GM12878 (cell line): ENCODE data around the gene COL26A1. TPM values are rescaled to one million over a fixed set of nuclear protein-coding genes. Genes with fewer than 3 reads are reported as not detected.

ENCODE experiments used
- ATAC-seq: fragments of 200-7000 bp; cut with Tn5 transposase; 3 replicates; pipeline ENCODE4 v1.9.1; 2020; ENCODE audit warnings: mild to moderate bottlenecking, moderate library complexity
- BruUV-seq: library from RNA; stranded (reverse); fragments of 400-500 nt; replicated peaks from 2 replicates; lab custom pipeline; 2021; lab: Mats Ljungman, UMichigan
- CTCF ChIA-PET: fragments of 300-600 bp; sonication (Branson Sonifier 250); formaldehyde crosslinking; extraction: SDS; loops from one replicate; lab custom pipeline; 2021; ENCODE audit warnings: inconsistent platforms; lab: Yijun Ruan, JAX
- POLR2A ChIA-PET: fragments of 350-600 bp; formaldehyde crosslinking; extraction: SDS; loops from one replicate; lab custom pipeline; 2021; ENCODE audit warnings: inconsistent platforms; lab: Charles Lee
- RAD21 ChIA-PET: fragments of 300-600 bp; sonication (Branson Sonifier 250); formaldehyde crosslinking; loops from one replicate; lab custom pipeline; 2023; ENCODE audit warnings: antibody characterized with exemption; ENCODE audit not compliant: unreplicated experiment; lab: Charles Lee
- SMC1A ChIA-PET: fragments of 300-600 bp; sonication (Branson Sonifier 250); formaldehyde crosslinking; loops from one replicate; lab custom pipeline; 2023; ENCODE audit not compliant: unreplicated experiment, uncharacterized antibody; lab: Charles Lee
- DNase-seq: peaks from one replicate; pipeline ENCODE4 v3.0.0-alpha.2; 2011; ENCODE audit warnings: low read depth, low spot score
- FAIRE-seq: peaks from 3 replicates; lab custom pipeline; 2011; peaks lifted over from hg19 to GRCh38; lab: Jason Lieb, UNC
- H2AFZ ChIP-seq: 2 replicates; pipeline ENCODE4 v1.6.0; 2011; ENCODE audit warnings: low read depth, low read length, control low read depth; ENCODE audit not compliant: control insufficient read depth
- H3K27ac ChIP-seq: 2 replicates; pipeline ENCODE4 v1.5.1; 2011; ENCODE audit warnings: control low read depth; ENCODE audit not compliant: control insufficient read depth, insufficient read depth
- H3K27me3 ChIP-seq, 2 experiments: replicated peaks in 1 of 2; 2 replicates each; pipeline versions ENCODE4 v1.6.0 to v1.6.1; 2011; ENCODE audit warnings: low read length in 1 of 2; ENCODE audit not compliant: control insufficient read depth in 2 of 2, insufficient read depth in 2 of 2
- H3K36me3 ChIP-seq, 2 experiments: 2 replicates each; pipeline ENCODE4 v1.5.1; 2011; ENCODE audit warnings: low read length in 1 of 2; ENCODE audit not compliant: control insufficient read depth in 2 of 2, insufficient read depth in 2 of 2
- H3K4me1 ChIP-seq: 2 replicates; pipeline ENCODE4 v1.6.1; 2011; ENCODE audit warnings: mild to moderate bottlenecking, low read length, moderate library complexity, mixed read lengths; ENCODE audit not compliant: control insufficient read depth, insufficient read depth
- H3K4me2 ChIP-seq: 2 replicates; pipeline ENCODE4 v1.6.0; 2011; ENCODE audit warnings: control low read depth; ENCODE audit not compliant: control insufficient read depth, insufficient read depth
- H3K4me3 ChIP-seq: fragments of 200-600 bp; sonication (generic); 2 replicates; pipeline ENCODE4 v1.5.1; 2016
- H3K79me2 ChIP-seq: 2 replicates; pipeline ENCODE4 v1.6.0; 2011; ENCODE audit warnings: low read length; ENCODE audit not compliant: control insufficient read depth, insufficient read depth
- H3K9ac ChIP-seq: 2 replicates; pipeline ENCODE4 v1.8.0; 2011; ENCODE audit warnings: low read length, control low read depth, mixed read lengths; ENCODE audit not compliant: control insufficient read depth, insufficient read depth
- H3K9me3 ChIP-seq: replicated peaks from 3 replicates; pipeline ENCODE4 v1.5.1; 2011; ENCODE audit warnings: mild to moderate bottlenecking, low read length; ENCODE audit not compliant: control insufficient read depth, insufficient read depth
- H4K20me1 ChIP-seq: 2 replicates; pipeline ENCODE4 v1.6.0; 2011; ENCODE audit not compliant: control insufficient read depth, insufficient read depth
- BMI1 ChIP-seq: fragments of 450-650 bp; IDR thresholded peaks from 2 replicates; pipeline ENCODE4 v1.6.1; 2016; ENCODE audit warnings: mild to moderate bottlenecking, moderate library complexity, borderline replicate concordance
- CEBPZ ChIP-seq: fragments of 150-350 bp; IDR thresholded peaks from 2 replicates; pipeline ENCODE4 v1.6.1; 2016; ENCODE audit warnings: low read depth, low read length
- EED ChIP-seq: sonication (generic); IDR thresholded peaks from 2 replicates; pipeline ENCODE4 v1.6.1; 2016; ENCODE audit warnings: antibody characterized with exemption, low read depth
- EZH2 ChIP-seq: IDR thresholded peaks from 2 replicates; pipeline ENCODE4 v1.6.1; 2012; ENCODE audit warnings: low read depth, mild to moderate bottlenecking, control low read depth, inconsistent platforms, low read length, borderline replicate concordance; ENCODE audit not compliant: control insufficient read depth
- MEF2A ChIP-seq: IDR thresholded peaks from 2 replicates; pipeline ENCODE4 v1.6.1; 2011; ENCODE audit warnings: low read depth, mild to moderate bottlenecking, low read length, moderate library complexity; ENCODE audit not compliant: insufficient read depth
- MYC ChIP-seq: IDR thresholded peaks from 2 replicates; pipeline ENCODE4 v1.6.1; 2011; ENCODE audit warnings: mild to moderate bottlenecking, low read length, moderate library complexity, inconsistent platforms; ENCODE audit not compliant: insufficient read depth, insufficient replicate concordance, insufficient read length, severe bottlenecking
- TBL1XR1 ChIP-seq: IDR thresholded peaks from 2 replicates; pipeline ENCODE4 v1.6.1; 2012; ENCODE audit warnings: low read depth, low read length, improper control_type of control experiment
- USF2 ChIP-seq: IDR thresholded peaks from 2 replicates; pipeline ENCODE4 v1.6.1; 2011; ENCODE audit warnings: low read depth, low read length, improper control_type of control experiment, borderline replicate concordance
- YY1 ChIP-seq: IDR thresholded peaks from 2 replicates; pipeline ENCODE4 v1.6.1; 2011; ENCODE audit warnings: low read depth, mild to moderate bottlenecking, low read length
- ZBED1 ChIP-seq: IDR thresholded peaks from 2 replicates; pipeline ENCODE4 v1.6.1; 2016; ENCODE audit warnings: borderline replicate concordance
- ZBTB11 ChIP-seq: fragments of 450-650 bp; formaldehyde crosslinking; IDR thresholded peaks from 2 replicates; pipeline ENCODE4 v1.5.0; 2022; ENCODE audit warnings: mild to moderate bottlenecking, missing genetic modification characterization
- WGBS: methylation state at CpG from one replicate; pipeline ENCODE4 v1.1.6; 2016; ENCODE audit warnings: low lambda C conversion rate; ENCODE audit not compliant: insufficient replicate concordance, insufficient coverage; ENCODE audit errors: missing lambda C conversion rate; 5-methylcytosine and 5-hydroxymethylcytosine counted together
- in situ Hi-C: fragments of 300-500 bp; cut with MboI; formaldehyde crosslinking; loops from 9 replicates; pipeline ENCODE4 v1.14.3; 2018; ENCODE audit warnings: mixed read lengths
- intact Hi-C: fragments of 100-400 bp; cut with micrococcal nuclease; formaldehyde crosslinking; loops from one replicate; pipeline ENCODE4 v1.14.2; 2022; ENCODE audit not compliant: unreplicated experiment
- polyA plus RNA-seq, 11 experiments: library from polyadenylated mRNA; depleted of rRNA in 4 of 11; unstranded in 6 of 11; stranded (reverse) in 5 of 11; fragments of >200 nt; fragmentation: Nextera tagmentation in 4 of 11; fragmentation: Illumina TruSeq in 1 of 11; extraction: Ambion mirVana in 4 of 11; extraction: Trizol in 1 of 11; gene quantifications; 1 replicate in 1 of 11; 2 replicates in 10 of 11; pipeline versions ENCODE4 v1.2.1 to v1.2.3, GENCODE V29; 2011 to 2016; ENCODE audit warnings: inconsistent platforms in 2 of 11, missing spikeins in 2 of 11, low read depth in 1 of 11
- total RNA-seq, 4 experiments: library from RNA; depleted of rRNA in 3 of 4; stranded (reverse); fragments of >200 nt in 3 of 4; fragmentation: Illumina TruSeq in 1 of 4; extraction: Trizol in 1 of 4; gene quantifications; 2 replicates each; pipeline versions ENCODE4 v1.2.1 to v1.2.3, GENCODE V29; 2013 to 2021
- TF ChIP-seq, protein P1 (sequence below): IDR thresholded peaks from 2 replicates; pipeline ENCODE4 v1.6.1; 2011; ENCODE audit warnings: mild to moderate bottlenecking, low read depth, low read length, moderate library complexity; ENCODE audit not compliant: insufficient replicate concordance
- TF ChIP-seq, protein P2 (sequence below): IDR thresholded peaks from 2 replicates; pipeline ENCODE4 v1.6.1; 2012; ENCODE audit warnings: low read depth, low read length, improper control_type of control experiment

Gene COL26A1
- total and polyA plus RNA-seq, 10 of the 15 experiments (the other 5 are each of a cell fraction or from before 2014, with no cell fraction given): 0.08 TPM; not detected in 9

DNA sequence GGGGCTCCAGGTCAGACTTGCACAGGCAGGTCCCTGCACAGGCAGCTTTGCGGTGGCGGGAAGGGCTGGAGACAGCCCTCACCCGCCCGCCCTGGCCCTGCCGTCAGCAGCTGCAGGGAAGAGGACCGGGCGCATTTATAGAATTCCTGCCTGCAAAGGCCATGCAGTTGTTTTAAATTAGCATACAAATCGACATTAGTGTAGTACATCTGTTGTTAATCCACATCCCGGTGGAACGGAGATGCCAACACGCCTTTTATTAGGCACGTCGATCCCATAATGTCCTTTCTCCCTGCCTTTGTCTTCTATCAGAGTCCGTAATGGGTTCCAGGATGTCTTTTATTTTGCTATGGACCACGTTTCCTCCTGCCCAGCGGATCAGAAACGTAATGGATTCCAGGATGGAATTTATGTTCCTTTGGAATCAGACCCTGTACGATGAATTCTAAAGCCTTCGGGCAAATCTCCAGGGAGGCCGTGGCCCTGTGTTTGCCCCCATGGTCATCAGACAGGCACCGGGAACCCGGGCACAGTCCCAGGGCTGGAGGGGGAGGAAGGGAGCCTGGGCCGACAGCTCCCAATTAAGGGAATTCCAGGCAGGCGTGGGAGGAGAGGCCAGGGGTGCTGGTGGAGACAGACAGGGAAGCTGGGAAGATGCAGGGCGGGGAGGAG is 123.9 kb downstream of the COL26A1 start:
- H3K79me2 ChIP-seq: no peaks in the 10 kb centered on the region
- H3K27me3 ChIP-seq: no peaks in the 10 kb centered on the region
- H3K9ac ChIP-seq: no peak overlapping the region
- H2AFZ ChIP-seq: no peak overlapping the region
- H4K20me1 ChIP-seq: no peaks in the 10 kb centered on the region
- no peak overlapping the region for H3K4me3 ChIP-seq
- in situ Hi-C loops (no loop called here), intact Hi-C loops (no loop called here)
- ChIA-PET POLR2A (no interaction called here), RAD21 (no interaction called here), CTCF (interaction anchor here (0.6 kb wide), 1 partner anchor 22 kb away, joined by 3 read pairs; no protein-coding TSS in a partner anchor), SMC1A (no interaction called here)
- no peaks in the 10 kb centered on the region for H3K36me3 ChIP-seq
- H3K4me2 ChIP-seq: no peak overlapping the region
- DNase-seq (no peak), FAIRE-seq (no peak), ATAC-seq (no peak)
- WGBS: 50% methylated on average over 25 of the region's 25 CpGs
- no peak overlapping the region for H3K27ac ChIP-seq
- no peaks in the 10 kb centered on the region for H3K9me3 ChIP-seq
- no peaks in the 10 kb centered on the region for H3K4me1 ChIP-seq
- no TSS peak for BruUV-seq
- TF ChIP-seq CEBPZ (no peak), EZH2 (no peak), USF2 (no peak), ZBED1 (no peak), EED (no peak), MEF2A (no peak), ZBTB11 (no peak), TBL1XR1 (no peak), YY1 (no peak), BMI1 (no peak), MYC (no peak)
- TF ChIP-seq, protein P1, sequence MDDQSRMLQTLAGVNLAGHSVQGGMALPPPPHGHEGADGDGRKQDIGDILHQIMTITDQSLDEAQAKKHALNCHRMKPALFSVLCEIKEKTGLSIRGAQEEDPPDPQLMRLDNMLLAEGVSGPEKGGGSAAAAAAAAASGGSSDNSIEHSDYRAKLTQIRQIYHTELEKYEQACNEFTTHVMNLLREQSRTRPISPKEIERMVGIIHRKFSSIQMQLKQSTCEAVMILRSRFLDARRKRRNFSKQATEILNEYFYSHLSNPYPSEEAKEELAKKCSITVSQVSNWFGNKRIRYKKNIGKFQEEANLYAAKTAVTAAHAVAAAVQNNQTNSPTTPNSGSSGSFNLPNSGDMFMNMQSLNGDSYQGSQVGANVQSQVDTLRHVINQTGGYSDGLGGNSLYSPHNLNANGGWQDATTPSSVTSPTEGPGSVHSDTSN: no peak
- TF ChIP-seq, protein P2, sequence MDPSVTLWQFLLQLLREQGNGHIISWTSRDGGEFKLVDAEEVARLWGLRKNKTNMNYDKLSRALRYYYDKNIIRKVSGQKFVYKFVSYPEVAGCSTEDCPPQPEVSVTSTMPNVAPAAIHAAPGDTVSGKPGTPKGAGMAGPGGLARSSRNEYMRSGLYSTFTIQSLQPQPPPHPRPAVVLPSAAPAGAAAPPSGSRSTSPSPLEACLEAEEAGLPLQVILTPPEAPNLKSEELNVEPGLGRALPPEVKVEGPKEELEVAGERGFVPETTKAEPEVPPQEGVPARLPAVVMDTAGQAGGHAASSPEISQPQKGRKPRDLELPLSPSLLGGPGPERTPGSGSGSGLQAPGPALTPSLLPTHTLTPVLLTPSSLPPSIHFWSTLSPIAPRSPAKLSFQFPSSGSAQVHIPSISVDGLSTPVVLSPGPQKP: no peak
